Bronchial epithelial cell (primary cell): ENCODE results near the gene CCDC187. TPM values are rescaled to one million over a fixed set of nuclear protein-coding genes. Genes with fewer than 3 reads are reported as not detected.

Experiments used
- DNase-seq: peaks from one replicate; pipeline ENCODE4 v3.0.0-alpha.2; 2010; ENCODE audit warnings: low read depth
- FAIRE-seq: peaks from 2 replicates; lab custom pipeline; 2011; peaks lifted over from hg19 to GRCh38; lab: Jason Lieb, UNC
- H3K27me3 ChIP-seq: 2 replicates; pipeline ENCODE4 v1.5.1; 2011; ENCODE audit warnings: low read length; ENCODE audit not compliant: control insufficient read depth, insufficient read depth
- H3K36me3 ChIP-seq: 2 replicates; pipeline ENCODE4 v1.5.1; 2011; ENCODE audit warnings: low read length; ENCODE audit not compliant: control insufficient read depth, insufficient read depth
- H3K4me3 ChIP-seq: 2 replicates; pipeline ENCODE4 v1.5.1; 2011; ENCODE audit warnings: mild to moderate bottlenecking, low read depth, low read length, control low read depth
- total RNA-seq: library from RNA; depleted of rRNA; stranded (reverse); fragments of >200 nt; gene quantifications from 2 replicates; pipeline ENCODE4 v1.2.1, GENCODE V29; 2014
- TF ChIP-seq, protein P1 (sequence below): IDR thresholded peaks from 2 replicates; pipeline ENCODE4 v1.5.1; 2011; ENCODE audit warnings: mild to moderate bottlenecking, moderate library complexity, low read length, control low read depth, inconsistent platforms; ENCODE audit not compliant: insufficient read depth, severe bottlenecking

Gene CCDC187
- total RNA-seq, 1 donor from 2014 or later = not detected

DNA sequence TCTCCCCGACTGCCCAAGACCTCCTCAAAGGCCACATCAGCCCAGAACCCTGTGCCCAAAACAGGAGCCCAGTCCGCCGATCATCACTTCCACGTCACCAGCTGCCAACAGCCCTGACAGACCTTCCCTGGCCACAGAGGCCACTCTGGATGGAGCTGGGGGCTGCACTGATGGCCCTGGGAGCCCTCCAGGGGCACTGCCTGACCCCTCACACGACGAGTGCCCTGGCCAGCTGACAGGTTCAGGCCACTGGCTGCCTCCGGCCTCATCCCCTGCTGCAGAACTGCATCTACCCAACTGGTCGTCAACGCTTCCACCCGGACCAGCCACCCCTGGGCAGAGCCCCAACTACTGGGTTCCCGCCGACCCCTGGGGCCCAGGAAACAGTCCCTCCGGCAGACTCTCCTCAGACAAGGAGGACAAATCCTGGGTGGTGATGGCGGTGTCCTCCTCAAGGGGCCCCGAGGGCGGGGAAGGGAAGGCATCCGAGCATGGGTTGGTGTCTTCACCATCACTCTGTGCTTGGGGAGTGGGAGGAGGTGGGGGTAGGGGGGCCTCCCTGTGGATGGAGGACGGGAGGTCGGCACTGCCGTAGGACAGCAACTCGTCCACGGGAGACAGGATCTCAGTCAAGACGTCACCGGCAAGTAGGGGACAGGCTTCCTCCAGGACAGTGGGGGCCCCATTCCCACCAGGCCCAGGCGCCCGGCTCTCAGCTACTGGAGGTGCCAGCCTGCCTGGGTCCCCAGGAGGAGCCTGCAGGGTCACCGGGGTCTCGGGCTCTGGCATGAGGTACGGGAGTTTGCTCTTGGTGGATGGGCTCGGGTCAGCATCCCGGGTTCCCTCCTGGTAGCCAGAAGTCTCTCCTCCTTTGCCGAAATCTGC lies 50.4 kb downstream of the CCDC187 start:
- no peak for DNase-seq
- no peaks in the 10 kb centered on the region for H3K36me3 ChIP-seq
- H3K27me3 ChIP-seq = peaks cover 6% of the 10 kb centered on the region
- FAIRE-seq = no peak
- TF ChIP-seq, protein P1, sequence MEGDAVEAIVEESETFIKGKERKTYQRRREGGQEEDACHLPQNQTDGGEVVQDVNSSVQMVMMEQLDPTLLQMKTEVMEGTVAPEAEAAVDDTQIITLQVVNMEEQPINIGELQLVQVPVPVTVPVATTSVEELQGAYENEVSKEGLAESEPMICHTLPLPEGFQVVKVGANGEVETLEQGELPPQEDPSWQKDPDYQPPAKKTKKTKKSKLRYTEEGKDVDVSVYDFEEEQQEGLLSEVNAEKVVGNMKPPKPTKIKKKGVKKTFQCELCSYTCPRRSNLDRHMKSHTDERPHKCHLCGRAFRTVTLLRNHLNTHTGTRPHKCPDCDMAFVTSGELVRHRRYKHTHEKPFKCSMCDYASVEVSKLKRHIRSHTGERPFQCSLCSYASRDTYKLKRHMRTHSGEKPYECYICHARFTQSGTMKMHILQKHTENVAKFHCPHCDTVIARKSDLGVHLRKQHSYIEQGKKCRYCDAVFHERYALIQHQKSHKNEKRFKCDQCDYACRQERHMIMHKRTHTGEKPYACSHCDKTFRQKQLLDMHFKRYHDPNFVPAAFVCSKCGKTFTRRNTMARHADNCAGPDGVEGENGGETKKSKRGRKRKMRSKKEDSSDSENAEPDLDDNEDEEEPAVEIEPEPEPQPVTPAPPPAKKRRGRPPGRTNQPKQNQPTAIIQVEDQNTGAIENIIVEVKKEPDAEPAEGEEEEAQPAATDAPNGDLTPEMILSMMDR = no peak
- H3K4me3 ChIP-seq = no peak overlapping the region

GRCh38 chr9:136252846-136253245 lies 51.0 kb downstream of the CCDC187 start:
- Histone ChIP-seq H3K27me3 (peaks cover 9% of the 10 kb centered on the region), H3K4me3 (no peak overlapping the region), H3K36me3 (no peaks in the 10 kb centered on the region)
- DNase-seq = no peak
- TF ChIP-seq, protein P1 = no peak
- FAIRE-seq = no peak

DNA sequence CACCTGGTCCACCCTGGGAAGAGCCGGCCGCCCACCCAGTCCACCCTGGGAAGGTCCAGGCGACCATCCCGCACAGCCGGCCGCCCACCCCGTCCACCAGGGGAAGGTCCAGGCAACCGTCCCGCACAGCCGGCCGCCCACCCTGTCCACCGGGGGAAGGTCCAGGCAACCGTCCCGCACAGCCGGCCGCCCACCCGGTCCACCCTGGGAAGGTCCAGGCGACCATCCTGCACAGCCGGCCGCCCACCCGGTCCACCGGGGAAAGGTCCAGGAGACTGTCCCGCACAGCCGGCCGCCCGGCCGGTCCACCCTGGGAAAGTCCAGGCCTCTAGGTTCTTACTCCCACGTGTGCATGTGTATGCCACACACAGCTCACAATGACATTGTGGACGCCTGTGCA lies 51.6 kb downstream of the CCDC187 start:
- peaks cover 9% of the 10 kb centered on the region for H3K27me3 ChIP-seq
- FAIRE-seq (no peak), DNase-seq (no peak)
- TF ChIP-seq, protein P1 = no peak
- H3K4me3 ChIP-seq = no peak overlapping the region
- no peaks in the 10 kb centered on the region for H3K36me3 ChIP-seq

DNA sequence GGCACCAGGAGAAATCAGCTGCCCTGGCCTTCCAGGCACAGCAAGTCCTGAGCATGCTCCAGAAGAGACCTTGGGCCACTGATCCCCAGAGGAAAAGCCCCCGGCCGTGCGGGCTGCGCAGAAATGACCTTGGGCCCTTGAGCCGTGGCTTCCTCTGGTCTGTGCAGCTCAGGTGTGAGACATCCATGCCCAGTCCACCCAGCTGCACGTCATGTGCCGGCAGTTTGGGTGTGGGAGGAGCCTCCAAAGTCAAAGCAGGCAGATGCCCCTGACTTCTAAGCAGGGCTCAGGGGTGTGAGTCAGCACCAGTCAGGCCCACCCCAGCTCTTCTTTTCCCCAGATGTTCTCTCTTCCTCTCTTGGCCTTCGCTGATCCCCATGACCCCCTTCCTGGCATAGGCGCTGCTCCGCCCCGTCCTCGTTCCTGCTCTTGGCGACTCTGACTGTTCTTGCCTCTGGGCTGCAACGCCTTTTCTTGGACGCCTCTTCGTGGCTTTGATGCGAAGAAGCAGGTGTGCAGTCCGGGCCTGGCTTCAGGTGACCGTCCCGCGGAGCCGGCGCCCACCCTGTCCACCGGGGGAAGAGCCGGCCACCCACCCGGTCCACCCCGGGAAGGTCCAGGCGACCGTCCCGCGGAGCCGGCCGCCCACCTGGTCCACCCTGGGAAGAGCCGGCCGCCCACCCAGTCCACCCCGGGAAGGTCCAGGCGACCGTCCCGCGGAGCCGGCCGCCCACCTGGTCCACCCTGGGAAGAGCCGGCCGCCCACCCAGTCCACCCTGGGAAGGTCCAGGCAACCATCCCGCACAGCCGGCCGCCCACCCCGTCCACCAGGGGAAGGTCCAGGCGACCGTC lies 52.4 kb downstream of the CCDC187 start:
- peaks cover 10% of the 10 kb centered on the region for H3K27me3 ChIP-seq

GRCh38 chr9:136250676-136251075 lies 53.2 kb downstream of the CCDC187 start:
- Histone ChIP-seq H3K4me3 (no peak overlapping the region), H3K27me3 (peaks cover 10% of the 10 kb centered on the region), H3K36me3 (no peaks in the 10 kb centered on the region)
- DNase-seq = no peak
- TF ChIP-seq, protein P1 = no peak
- FAIRE-seq = no peak

More for the DNA sequence above, 52.4 kb downstream of the CCDC187 start:
- DNase-seq (no peak), FAIRE-seq (no peak)
- TF ChIP-seq, protein P1 = no peak
- Histone ChIP-seq H3K4me3 (no peak overlapping the region), H3K36me3 (no peaks in the 10 kb centered on the region)
